Loucy (cell line): ENCODE data around the gene SLC35F3.

Experiments used
- H2AFZ ChIP-seq: fragments of 200-600 bp; sonication (generic); 2 replicates; pipeline ENCODE4 v1.6.0; 2016; ENCODE audit warnings: antibody characterized with exemption, mild to moderate bottlenecking, low read length, moderate library complexity
- H3F3A ChIP-seq: fragments of 200-600 bp; 2 replicates; pipeline ENCODE4 v1.6.0; 2016; ENCODE audit warnings: antibody characterized with exemption, low read depth, mild to moderate bottlenecking
- H3K27me3 ChIP-seq: fragments of 200-600 bp; sonication (generic); 2 replicates; pipeline ENCODE4 v1.6.1; 2014; ENCODE audit warnings: low read length, mild to moderate bottlenecking; ENCODE audit not compliant: insufficient read depth, poor library complexity, severe bottlenecking
- H3K36me3 ChIP-seq: fragments of 200-600 bp; sonication (generic); 2 replicates; pipeline ENCODE4 v1.6.1; 2016; ENCODE audit warnings: low read length; ENCODE audit not compliant: insufficient read depth
- H3K4me1 ChIP-seq: fragments of 200-600 bp; sonication (generic); 2 replicates; pipeline ENCODE4 v1.5.1; 2014; ENCODE audit warnings: low read length, mild to moderate bottlenecking; ENCODE audit not compliant: insufficient read depth, poor library complexity, severe bottlenecking
- H3K4me2 ChIP-seq: fragments of 200-600 bp; sonication (generic); 2 replicates; pipeline ENCODE4 v1.6.0; 2014; ENCODE audit warnings: antibody characterized with exemption, low read length, low read depth, mild to moderate bottlenecking; ENCODE audit not compliant: poor library complexity, severe bottlenecking
- H3K4me3 ChIP-seq: fragments of 200-600 bp; sonication (generic); 2 replicates; pipeline ENCODE4 v1.5.1; 2014; ENCODE audit warnings: low read length, mild to moderate bottlenecking, mixed read lengths; ENCODE audit not compliant: poor library complexity, severe bottlenecking
- H3K79me2 ChIP-seq: fragments of 200-600 bp; sonication (generic); 2 replicates; pipeline ENCODE4 v1.6.1; 2014; ENCODE audit warnings: low read length; ENCODE audit not compliant: insufficient read depth
- H3K9ac ChIP-seq: fragments of 200-600 bp; sonication (generic); 2 replicates; pipeline ENCODE4 v1.6.0; 2014; ENCODE audit warnings: mild to moderate bottlenecking, low read depth, low read length, moderate library complexity; ENCODE audit not compliant: poor library complexity, severe bottlenecking
- H3K9me2 ChIP-seq: fragments of 200-600 bp; sonication (generic); replicated peaks from 2 replicates; pipeline ENCODE4 v1.6.1; 2016; ENCODE audit warnings: low read depth, low read length, mixed read lengths
- H3K9me3 ChIP-seq: fragments of 200-600 bp; sonication (generic); 2 replicates; pipeline ENCODE4 v1.6.1; 2014; ENCODE audit warnings: mild to moderate bottlenecking, antibody characterized with exemption, low read length, low read depth; ENCODE audit not compliant: insufficient read depth
- H4K20me1 ChIP-seq: fragments of 200-600 bp; sonication (generic); 2 replicates; pipeline ENCODE4 v1.6.0; 2014; ENCODE audit warnings: antibody characterized with exemption, low read length, mild to moderate bottlenecking; ENCODE audit not compliant: insufficient read depth, poor library complexity, severe bottlenecking
- CTCF ChIP-seq: fragments of 200-600 bp; sonication (generic); conservative IDR thresholded peaks from 2 replicates; pipeline ENCODE4 v1.5.1; 2014; ENCODE audit warnings: mild to moderate bottlenecking, antibody characterized with exemption, low read length
- EZH2phosphoT487 ChIP-seq: fragments of 200-600 bp; IDR thresholded peaks from 2 replicates; pipeline ENCODE4 v1.6.1; 2018; ENCODE audit warnings: antibody characterized with exemption, mild to moderate bottlenecking, moderate library complexity, borderline replicate concordance

Gene SLC35F3

DNA sequence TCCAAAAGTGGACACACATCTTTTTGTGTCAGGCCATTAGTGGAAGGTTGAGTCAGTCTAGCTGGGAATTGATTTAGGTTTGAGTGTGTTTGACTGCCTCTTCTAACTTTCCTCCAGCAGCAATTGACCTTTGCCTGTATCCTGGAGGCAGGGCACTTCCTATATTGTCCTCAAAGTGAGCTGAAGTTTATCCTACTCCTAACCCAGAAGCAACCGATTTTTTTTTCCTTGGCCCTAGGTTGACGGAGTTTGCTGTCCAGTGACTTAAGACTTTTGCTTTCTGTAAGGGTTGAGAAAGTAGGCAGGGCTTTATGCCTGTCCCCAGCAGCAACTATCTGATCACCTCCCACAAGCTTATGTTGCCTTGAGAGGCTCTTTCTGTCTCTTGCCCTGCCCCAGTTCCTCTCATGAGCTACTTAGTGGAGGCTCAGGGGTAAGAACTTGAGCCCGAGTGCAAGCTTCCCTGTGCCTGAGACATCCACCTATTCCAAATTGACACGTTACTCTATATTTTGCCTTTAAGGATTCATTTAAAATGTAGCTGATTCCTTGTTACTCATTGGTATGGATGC is 30.9 kb downstream of the SLC35F3 start:
- Histone ChIP-seq H3K36me3 (no peaks in the 10 kb centered on the region), H2AFZ (no peak overlapping the region), H4K20me1 (no peaks in the 10 kb centered on the region), H3F3A (no peaks in the 10 kb centered on the region), H3K27me3 (no peaks in the 10 kb centered on the region), H3K4me3 (no peak overlapping the region), H3K9me3 (no peaks in the 10 kb centered on the region), H3K9me2 (no peaks in the 10 kb centered on the region), H3K4me2 (no peak overlapping the region), H3K79me2 (no peaks in the 10 kb centered on the region), H3K4me1 (no peaks in the 10 kb centered on the region), H3K9ac (no peak overlapping the region)
- TF ChIP-seq CTCF (no peak), EZH2phosphoT487 (no peak)

GRCh38 chr1:233936422-233936821 is 31.9 kb downstream of the SLC35F3 start:
- no peak overlapping the region for H3K4me2 ChIP-seq
- no peaks in the 10 kb centered on the region for H3K36me3 ChIP-seq
- H3K9ac ChIP-seq, result no peak overlapping the region
- no peak overlapping the region for H3K4me3 ChIP-seq
- H3K27me3 ChIP-seq, result no peaks in the 10 kb centered on the region
- no peaks in the 10 kb centered on the region for H3K9me3 ChIP-seq
- no peaks in the 10 kb centered on the region for H3K79me2 ChIP-seq
- H3K4me1 ChIP-seq, result no peaks in the 10 kb centered on the region
- H3F3A ChIP-seq, result no peaks in the 10 kb centered on the region
- TF ChIP-seq CTCF (no peak), EZH2phosphoT487 (no peak)
- H2AFZ ChIP-seq, result no peak overlapping the region
- H4K20me1 ChIP-seq, result no peaks in the 10 kb centered on the region
- no peaks in the 10 kb centered on the region for H3K9me2 ChIP-seq

DNA sequence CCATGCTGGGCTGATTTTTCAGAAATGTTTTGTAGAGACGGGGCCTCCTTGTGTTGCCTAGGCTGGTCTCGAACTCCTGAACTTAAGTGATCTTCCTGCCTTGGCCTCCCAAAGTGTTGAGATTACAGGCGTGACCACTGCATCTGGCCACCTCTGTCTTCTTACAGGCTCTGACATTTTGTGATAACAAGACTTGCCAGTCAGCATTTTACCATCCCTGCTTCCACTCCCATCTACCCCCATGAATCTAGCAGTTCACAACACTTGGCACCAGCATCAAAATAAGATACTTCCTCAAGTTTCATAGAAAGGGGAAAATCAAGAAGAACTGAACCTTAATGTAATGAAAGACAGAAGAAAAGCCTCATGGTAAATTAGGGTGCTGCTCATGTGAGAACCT is 32.4 kb downstream of the SLC35F3 start:
- no peak for TF ChIP-seq CTCF
- no peak for TF ChIP-seq EZH2phosphoT487

More for the DNA sequence above, 32.4 kb downstream of the SLC35F3 start:
- Histone ChIP-seq H3K4me2 (no peak overlapping the region), H3K79me2 (no peaks in the 10 kb centered on the region), H3K9me2 (no peaks in the 10 kb centered on the region), H2AFZ (no peak overlapping the region), H3K9ac (no peak overlapping the region), H3K36me3 (no peaks in the 10 kb centered on the region), H3K4me1 (no peaks in the 10 kb centered on the region), H4K20me1 (no peaks in the 10 kb centered on the region), H3F3A (no peaks in the 10 kb centered on the region), H3K4me3 (no peak overlapping the region), H3K9me3 (no peaks in the 10 kb centered on the region), H3K27me3 (no peaks in the 10 kb centered on the region)
